Vagina (tissue), 2 donors: ENCODE measurements around the gene SURF6.

Source experiments
- CTCF ChIP-seq, 3 experiments: fragments of 450-650 bp in 2 of 3; fragments of 200-600 bp in 1 of 3; sonication (generic) in 1 of 3; IDR thresholded peaks; one replicate each; pipeline ENCODE4 v1.5.1; 2017 to 2019; ENCODE audit warnings: antibody characterized with exemption in 3 of 3, mild to moderate bottlenecking in 2 of 3, moderate library complexity in 2 of 3
- POLR2A ChIP-seq, 2 donors: fragments of 450-650 bp; IDR thresholded peaks; one replicate each; pipeline ENCODE4 v1.6.1; 2017; ENCODE audit warnings: antibody characterized with exemption in 2 of 2, mild to moderate bottlenecking in 2 of 2, moderate library complexity in 2 of 2

- no peak for TF ChIP-seq POLR2A (IDR thresholded peaks at IDR 0.05)
- TF ChIP-seq CTCF (IDR thresholded peaks at IDR 0.05) = no peak
These were observed 24.7 kb upstream of the SURF6 start for GRCh38 chr9:133360400-133361393.
